ENCODE measurements around the gene ELK1.

ELK1 gene

GRCh38 chrX:47621851-47622250 lies 28.5 kb downstream of the ELK1 start:
- H3K36me3 ChIP-seq (ENCODE audit: control insufficient read depth in 2 of 2, insufficient read depth in 1 of 2, low read length in 2 of 2) = no peaks in the 10 kb centered on the region
- no peaks in the 10 kb centered on the region for H3K4me1 ChIP-seq (ENCODE audit: control insufficient read depth, insufficient read depth, low read length)
- no peak overlapping the region for H3K4me3 ChIP-seq (ENCODE audit: low read depth, low read length)
- CTCF ChIA-PET = no interaction called here
- H3K27ac ChIP-seq (ENCODE audit: extremely low read depth, low read depth, low read length) = no peak overlapping the region
- TF ChIP-seq PRDM4 (tag by site-specific recombination; IDR thresholded peaks at IDR 0.05) (no peak), PRDM2 (tag by site-specific recombination; IDR thresholded peaks at IDR 0.05; ENCODE audit: borderline replicate concordance) (no peak)
- no peaks in the 10 kb centered on the region for H3K9me3 ChIP-seq (ENCODE audit: control insufficient read depth, insufficient read depth, low read depth, low read length)
- POLR2A ChIA-PET = no interaction called here

- no peaks in the 10 kb centered on the region for H3K4me1 ChIP-seq (ENCODE audit: control insufficient read depth, insufficient read depth, low read length)
- TF ChIP-seq ZFHX2 (tag by site-specific recombination; conservative IDR thresholded peaks at IDR 0.05) (peak; percentile 46; the same call in 1 of the 2 replicates), ZNF677 (tag by site-specific recombination; IDR thresholded peaks at IDR 0.05) (no peak), EGR2 (tag by site-specific recombination; IDR thresholded peaks at IDR 0.05; ENCODE audit: low read depth) (peak; percentile 61; the same call in 1 of the 2 replicates), ZBTB21 (tag by site-specific recombination; IDR thresholded peaks at IDR 0.05) (no peak)
- H3K27ac ChIP-seq (ENCODE audit: extremely low read depth, low read depth, low read length) = no peak overlapping the region
- ChIA-PET CTCF (no interaction called here), POLR2A (interaction anchor here (0.5 kb wide), 1 partner anchor 61 kb away, joined by 5 read pairs; no protein-coding TSS in a partner anchor)
- no peak overlapping the region for H3K4me3 ChIP-seq (ENCODE audit: low read depth, low read length)
- H3K36me3 ChIP-seq (ENCODE audit: control insufficient read depth in 2 of 2, insufficient read depth in 1 of 2, low read length in 2 of 2) = no peaks in the 10 kb centered on the region
- no peaks in the 10 kb centered on the region for H3K9me3 ChIP-seq (ENCODE audit: control insufficient read depth, insufficient read depth, low read depth, low read length)
These were observed 30.1 kb downstream of the ELK1 start for GRCh38 chrX:47620303-47620685.

GRCh38 chrX:47619486-47620302 lies 30.7 kb downstream of the ELK1 start, which contains the start of gene SYN1:
Gene SYN1 (minus strand): TSS chrX:47619857. CDS start chrX:47619728, 129 bp downstream.
- peak within 1 kb of the TSS; percentile 30 for H3K4me3 ChIP-seq (ENCODE audit: low read depth, low read length)
- ChIA-PET POLR2A (interaction anchor here (0.5 kb wide), 1 partner anchor 60 kb away, joined by 5 read pairs; no protein-coding TSS in a partner anchor), CTCF (no interaction called here)
- TF ChIP-seq ZNF707 (tag by site-specific recombination; IDR thresholded peaks at IDR 0.05) (no peak), WT1 (tag by site-specific recombination; IDR thresholded peaks at IDR 0.05) (no peak), ZNF785 (tag by site-specific recombination; IDR thresholded peaks at IDR 0.05) (0 out of 2 replicates have a peak, but pooled peaks have one; percentile 39), ZNF202 (tag by site-specific recombination; IDR thresholded peaks at IDR 0.05; ENCODE audit: borderline replicate concordance) (no peak), ZSCAN4 (tag by site-specific recombination; IDR thresholded peaks at IDR 0.05) (no peak), OVOL3 (tag by site-specific recombination; IDR thresholded peaks at IDR 0.05) (no peak), ZNF211 (tag by site-specific recombination; IDR thresholded peaks at IDR 0.05; ENCODE audit: low read depth) (no peak), ZBTB49 (tag by site-specific recombination; IDR thresholded peaks at IDR 0.05; ENCODE audit: low read depth) (no peak), ZNF175 (tag by site-specific recombination; IDR thresholded peaks at IDR 0.05) (no peak), ZNF670 (tag by site-specific recombination; IDR thresholded peaks at IDR 0.05; ENCODE audit: low read depth) (no peak)

More at GRCh38 chrX:47619486-47620302, 30.7 kb downstream of the ELK1 start, which contains the start of gene SYN1:
- Histone ChIP-seq H3K9me3 (ENCODE audit: control insufficient read depth, insufficient read depth, low read depth, low read length) (no peaks in the 10 kb centered on the region), H3K36me3 (ENCODE audit: control insufficient read depth in 2 of 2, insufficient read depth in 1 of 2, low read length in 2 of 2) (no peaks in the 10 kb centered on the region), H3K27ac (ENCODE audit: extremely low read depth, low read depth, low read length) (no peak within 1 kb of the TSS), H3K4me1 (ENCODE audit: control insufficient read depth, insufficient read depth, low read length) (no peaks in the 10 kb centered on the region)
